NCI-H526 treated with DMSO at 0.1 percent for 48 hours (cell line): ENCODE data around the gene TAMALIN.

Source experiments
- DNase-seq: peaks from one replicate; lab custom pipeline; 2025; lab: John Stamatoyannopoulos, UW

TAMALIN gene

GRCh38 chr12:52014567-52015530, 8.1 kb downstream of the TAMALIN start:
- DNase-seq: peak; percentile 21

- DNase-seq: peak; percentile 86
Observed at GRCh38 chr12:52015532-52016041, 8.8 kb downstream of the TAMALIN start.

- peak; percentile 63 for DNase-seq
Observed at GRCh38 chr12:52018433-52019112, 11.8 kb downstream of the TAMALIN start.

- peak; percentile 55 for DNase-seq
Observed at GRCh38 chr12:52019113-52019770, 12.5 kb downstream of the TAMALIN start.

GRCh38 chr12:52020539-52021336, 14.0 kb downstream of the TAMALIN start:
- peak; percentile 70 for DNase-seq

- DNase-seq: peak; percentile 33
Observed at GRCh38 chr12:52022841-52023181, 16.1 kb downstream of the TAMALIN start.

GRCh38 chr12:52023182-52023975, 16.6 kb downstream of the TAMALIN start:
- peak; percentile 53 for DNase-seq

GRCh38 chr12:52023976-52024688, 17.4 kb downstream of the TAMALIN start:
- DNase-seq: no peak

- no peak for DNase-seq
Observed at GRCh38 chr12:52024845-52025230, 18.1 kb downstream of the TAMALIN start.

- no peak for DNase-seq
Observed at GRCh38 chr12:52026263-52026662, 19.5 kb downstream of the TAMALIN start.

- DNase-seq: no peak
Observed at GRCh38 chr12:52027085-52027843, 20.5 kb downstream of the TAMALIN start.

- peak; percentile 73 for DNase-seq
Observed at GRCh38 chr12:52029685-52030084, 22.9 kb downstream of the TAMALIN start.

- no peak for DNase-seq
Observed at GRCh38 chr12:52032446-52032803, 25.7 kb downstream of the TAMALIN start.

- DNase-seq: peak; percentile 89
Observed at GRCh38 chr12:52032804-52033445, 26.2 kb downstream of the TAMALIN start.

GRCh38 chr12:52033446-52034140, 26.8 kb downstream of the TAMALIN start:
- no peak for DNase-seq

GRCh38 chr12:52035190-52035589, 28.4 kb downstream of the TAMALIN start:
- DNase-seq: no peak

- DNase-seq: no peak
Observed at GRCh38 chr12:52035926-52036325, 29.2 kb downstream of the TAMALIN start.

GRCh38 chr12:52036587-52037171, 29.9 kb downstream of the TAMALIN start:
- peak; percentile 25 for DNase-seq
